ENCODE measurements around the gene CST6. TPM values are rescaled to one million over a fixed set of nuclear protein-coding genes. Genes with fewer than 3 reads are reported as not detected.
A peak's percentile ranks its signal among the peaks of the same experiment; 100 is the strongest.

The CST6 gene
- total and polyA plus RNA-seq, 2 of the 13 experiments (the other 11 are each of a cell fraction or from before 2014, with no cell fraction given): not detected

GRCh38 chr11:66045177-66045639, 33.4 kb downstream of the CST6 start (continued):
- TF ChIP-seq SP1 (IDR thresholded peaks at IDR 0.05): no peak
- peak; percentile 95 for TF ChIP-seq SP1 (CRISPR knock-in tag; IDR thresholded peaks at IDR 0.05)
- no peak for TF ChIP-seq HES4 (CRISPR knock-in tag; IDR thresholded peaks at IDR 0.05; ENCODE audit: borderline replicate concordance)
- no peak for TF ChIP-seq ZBTB26 (CRISPR knock-in tag; IDR thresholded peaks at IDR 0.05; ENCODE audit: borderline replicate concordance)
- no peak for TF ChIP-seq MBNL3 (CRISPR knock-in tag; conservative IDR thresholded peaks at IDR 0.05)
- no peak for TF ChIP-seq CENPBD1 (CRISPR knock-in tag; IDR thresholded peaks at IDR 0.05; ENCODE audit: borderline replicate concordance, low read depth)
- TF ChIP-seq HMG20A (CRISPR knock-in tag; IDR thresholded peaks at IDR 0.05; ENCODE audit: borderline replicate concordance): no peak
- no peak for TF ChIP-seq RBM22 (optimal IDR thresholded peaks at IDR 0.05; ENCODE audit: low read length)
- TF ChIP-seq ZZZ3 (CRISPR knock-in tag; IDR thresholded peaks at IDR 0.05; ENCODE audit: borderline replicate concordance): no peak
- TF ChIP-seq ELF1 (CRISPR knock-in tag; IDR thresholded peaks at IDR 0.05): peak; percentile 24; the same call in 1 of the 2 replicates
- TF ChIP-seq ARID3A (IDR thresholded peaks at IDR 0.05; ENCODE audit: low read depth, low read length): 0 out of 2 replicates have a peak, but pooled peaks have one; percentile 18
- peak; percentile 38; the same call in 1 of the 2 replicates for TF ChIP-seq FOXK1 (CRISPR knock-in tag; IDR thresholded peaks at IDR 0.05; ENCODE audit: borderline replicate concordance, low read depth)
- TF ChIP-seq FOSL2 (CRISPR knock-in tag; IDR thresholded peaks at IDR 0.05): 0 out of 2 replicates have a peak, but pooled peaks have one; percentile 29
- no peak for TF ChIP-seq SKIL (CRISPR knock-in tag; IDR thresholded peaks at IDR 0.05; ENCODE audit: borderline replicate concordance)
- TF ChIP-seq GABPB1 (CRISPR knock-in tag; IDR thresholded peaks at IDR 0.05): peak; percentile 56
- TF ChIP-seq ESRRA (CRISPR knock-in tag; IDR thresholded peaks at IDR 0.05; ENCODE audit: low read depth): no peak
- 0 out of 2 replicates have a peak, but pooled peaks have one; percentile 32 for TF ChIP-seq ERF (CRISPR knock-in tag; IDR thresholded peaks at IDR 0.05)
- TF ChIP-seq ZNF414 (CRISPR knock-in tag; IDR thresholded peaks at IDR 0.05): no peak
- TF ChIP-seq KLF9 (CRISPR knock-in tag; IDR thresholded peaks at IDR 0.05; ENCODE audit: low read depth): peak; percentile 73; the same call in 1 of the 2 replicates
- TF ChIP-seq ZNF556 (CRISPR knock-in tag; IDR thresholded peaks at IDR 0.05; ENCODE audit: borderline replicate concordance): peak; percentile 47; the same call in 1 of the 2 replicates
- TF ChIP-seq GATAD2A (CRISPR knock-in tag; IDR thresholded peaks at IDR 0.05): peak; percentile 40; the same call in 1 of the 2 replicates
- TF ChIP-seq ZNF329 (CRISPR knock-in tag; IDR thresholded peaks at IDR 0.05; ENCODE audit: low read depth): no peak
- no peak for TF ChIP-seq ZNF709 (CRISPR knock-in tag; IDR thresholded peaks at IDR 0.05)
- TF ChIP-seq DMAP1 (CRISPR knock-in tag; IDR thresholded peaks at IDR 0.05): no peak

Measured in HepG2 (cell line).